Fibroblast of peridontal ligament (primary cell): ENCODE data around the gene SPATA13.
"Not testable (repeated sequence)": the region's sequence is repeated elsewhere in the genome, so short reads cannot be mapped to it uniquely, and the experiment has no call there.

Experiments used
- DNase-seq: peaks from one replicate; pipeline ENCODE4 v3.0.0-alpha.2; 2010; ENCODE audit errors: extremely low read depth

The SPATA13 gene

GRCh38 chr13:24279327-24280110 is 119.0 kb downstream of the SPATA13 start:
- no peak for DNase-seq

GRCh38 chr13:24280720-24281119 is 120.2 kb downstream of the SPATA13 start:
- no peak for DNase-seq

- no peak for DNase-seq
These were observed 120.9 kb downstream of the SPATA13 start for GRCh38 chr13:24281188-24282008.

GRCh38 chr13:24282256-24282655 is 121.7 kb downstream of the SPATA13 start:
- DNase-seq: no peak

- DNase-seq: no peak
These were observed 124.5 kb downstream of the SPATA13 start for GRCh38 chr13:24284889-24285565.

GRCh38 chr13:24286624-24287023 is 126.1 kb downstream of the SPATA13 start:
- DNase-seq: no peak

GRCh38 chr13:24287748-24288287 is 127.3 kb downstream of the SPATA13 start:
- DNase-seq: no peak

GRCh38 chr13:24288870-24289269 is 128.3 kb downstream of the SPATA13 start:
- no peak for DNase-seq

- DNase-seq: no peak
These were observed 129.9 kb downstream of the SPATA13 start for GRCh38 chr13:24290280-24290932.

- no peak for DNase-seq
These were observed 132.0 kb downstream of the SPATA13 start for GRCh38 chr13:24292481-24292880.

GRCh38 chr13:24293746-24294145 is 133.2 kb downstream of the SPATA13 start:
- DNase-seq: no peak

GRCh38 chr13:24299488-24300114 is 139.1 kb downstream of the SPATA13 start:
- no peak for DNase-seq

- DNase-seq: no peak
These were observed 140.9 kb downstream of the SPATA13 start for GRCh38 chr13:24301434-24301833.

- DNase-seq: no peak
These were observed 141.4 kb downstream of the SPATA13 start for GRCh38 chr13:24301911-24302310.

GRCh38 chr13:24304620-24305019 is 144.1 kb downstream of the SPATA13 start:
- DNase-seq: no peak

GRCh38 chr13:24306632-24307031 is 146.1 kb downstream of the SPATA13 start:
- peak; percentile 48 for DNase-seq

GRCh38 chr13:24307211-24308067 is 146.9 kb downstream of the SPATA13 start:
- no peak for DNase-seq

GRCh38 chr13:24308068-24308445 is 147.5 kb downstream of the SPATA13 start:
- DNase-seq: no peak

GRCh38 chr13:24308488-24309020 is 148.0 kb downstream of the SPATA13 start:
- no peak for DNase-seq

- not testable (repeated sequence) for DNase-seq
These were observed 148.8 kb downstream of the SPATA13 start, which contains the start of gene C1QTNF9 for GRCh38 chr13:24309300-24309699. TSS of gene C1QTNF9 (plus strand) at chr13:24309580. CDS start at chr13:24316004, 6,424 bp downstream.
